GM21526 (cell line): ENCODE results near the gene FADS3.

Experiments used
- ATAC-seq: cut with Tn5 transposase; IDR thresholded peaks from one replicate; pipeline ENCODE4 v1.9.1; 2021; ENCODE audit warnings: moderate library complexity; ENCODE audit not compliant: unreplicated experiment, low FRiP score

FADS3 gene

DNA sequence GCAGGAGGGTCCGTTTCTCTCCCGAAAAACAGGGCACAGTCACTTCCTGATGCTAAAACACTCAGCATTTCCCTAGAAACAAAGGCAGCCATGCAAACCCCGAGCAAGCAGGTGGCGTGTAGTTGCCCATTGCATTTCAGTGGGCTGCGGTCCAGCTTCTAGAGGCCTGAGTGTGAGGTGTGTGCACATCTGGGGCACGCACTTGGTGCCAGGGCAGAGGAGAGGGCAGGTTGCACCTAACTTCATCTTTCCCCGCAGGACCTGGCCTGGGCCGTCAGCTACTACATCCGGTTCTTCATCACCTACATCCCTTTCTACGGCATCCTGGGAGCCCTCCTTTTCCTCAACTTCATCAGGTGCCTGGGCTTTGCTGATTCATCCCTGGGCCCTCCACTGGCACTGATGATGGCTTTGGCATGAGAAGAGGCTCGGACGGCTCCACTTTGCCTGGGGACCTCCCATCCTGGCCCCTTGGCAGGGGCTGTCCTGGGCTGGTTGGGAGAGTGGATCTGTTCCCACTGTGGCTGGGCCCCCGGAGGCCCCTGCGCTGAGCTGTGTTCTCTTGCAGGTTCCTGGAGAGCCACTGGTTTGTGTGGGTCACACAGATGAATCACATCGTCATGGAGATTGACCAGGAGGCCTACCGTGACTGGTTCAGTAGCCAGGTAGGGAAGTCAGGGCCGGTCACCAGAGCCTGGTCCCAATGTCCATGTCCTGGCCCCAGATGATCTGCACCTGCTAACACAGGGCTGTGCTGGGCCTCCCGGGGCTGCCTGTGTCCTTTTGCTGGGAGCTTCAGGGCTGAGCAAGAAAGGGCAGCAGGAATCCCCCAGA lies 28.4 kb downstream of the FADS3 start:
- ATAC-seq = no peak

DNA sequence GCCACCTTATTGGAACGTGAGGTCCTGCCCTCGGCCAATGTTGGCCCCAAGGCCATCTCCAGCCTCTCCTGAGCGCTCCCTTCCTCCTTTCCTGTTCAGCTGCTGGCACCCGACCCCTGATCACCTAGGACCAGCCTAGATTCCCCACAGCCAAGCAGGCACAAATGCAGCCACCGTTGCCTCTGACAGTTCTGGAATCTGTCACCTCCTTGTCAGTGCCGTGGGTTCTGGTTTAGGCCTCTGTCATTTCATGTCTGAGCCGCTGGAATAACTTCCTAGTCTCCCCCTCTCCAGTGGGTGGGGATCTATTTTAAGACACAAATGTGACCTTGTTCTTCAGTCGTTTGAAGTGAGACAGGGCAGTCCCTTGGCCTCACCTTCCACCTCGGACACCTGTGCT lies 29.7 kb downstream of the FADS3 start:
- no peak for ATAC-seq

DNA sequence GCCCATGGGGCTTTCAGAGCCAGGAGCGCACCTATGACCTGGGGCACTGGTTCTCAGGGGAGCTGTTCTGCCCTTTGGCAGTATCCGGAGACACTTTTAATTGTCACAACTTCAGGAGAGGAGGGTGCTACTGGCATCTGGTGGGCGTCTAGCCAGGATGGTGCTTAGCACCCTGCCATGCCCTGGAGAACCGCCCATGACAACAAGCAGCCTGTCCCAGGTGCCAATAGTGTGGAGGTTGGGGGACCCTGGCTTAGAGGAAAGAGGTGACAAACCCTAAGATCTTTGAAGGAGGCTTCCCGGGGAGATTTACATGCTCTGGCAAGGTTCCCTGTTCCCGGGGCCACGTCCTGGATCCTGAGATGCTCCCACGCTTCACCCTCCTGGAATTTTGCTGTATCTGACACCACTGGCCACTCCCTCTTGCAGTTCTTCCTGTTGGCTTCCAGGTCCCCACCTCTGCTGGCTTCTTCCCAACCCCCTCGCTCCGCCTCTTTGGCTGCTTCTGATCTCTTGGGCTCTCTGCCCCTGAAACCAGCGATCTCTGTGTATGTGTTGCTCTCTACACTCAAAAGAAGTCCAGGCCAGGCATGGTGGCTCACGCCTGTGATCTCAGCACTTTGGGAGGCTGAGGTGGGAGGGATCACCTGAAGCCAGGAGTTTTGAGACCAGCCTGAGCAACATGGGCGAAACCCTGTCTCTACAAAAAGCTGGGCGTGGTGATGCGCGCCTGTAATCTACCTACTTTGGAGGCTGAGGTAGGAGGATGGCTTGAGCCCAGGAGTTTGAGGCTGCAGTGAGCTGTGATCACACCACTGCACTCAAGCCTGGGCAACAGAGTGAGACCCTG lies 31.1 kb downstream of the FADS3 start:
- ATAC-seq = no peak

DNA sequence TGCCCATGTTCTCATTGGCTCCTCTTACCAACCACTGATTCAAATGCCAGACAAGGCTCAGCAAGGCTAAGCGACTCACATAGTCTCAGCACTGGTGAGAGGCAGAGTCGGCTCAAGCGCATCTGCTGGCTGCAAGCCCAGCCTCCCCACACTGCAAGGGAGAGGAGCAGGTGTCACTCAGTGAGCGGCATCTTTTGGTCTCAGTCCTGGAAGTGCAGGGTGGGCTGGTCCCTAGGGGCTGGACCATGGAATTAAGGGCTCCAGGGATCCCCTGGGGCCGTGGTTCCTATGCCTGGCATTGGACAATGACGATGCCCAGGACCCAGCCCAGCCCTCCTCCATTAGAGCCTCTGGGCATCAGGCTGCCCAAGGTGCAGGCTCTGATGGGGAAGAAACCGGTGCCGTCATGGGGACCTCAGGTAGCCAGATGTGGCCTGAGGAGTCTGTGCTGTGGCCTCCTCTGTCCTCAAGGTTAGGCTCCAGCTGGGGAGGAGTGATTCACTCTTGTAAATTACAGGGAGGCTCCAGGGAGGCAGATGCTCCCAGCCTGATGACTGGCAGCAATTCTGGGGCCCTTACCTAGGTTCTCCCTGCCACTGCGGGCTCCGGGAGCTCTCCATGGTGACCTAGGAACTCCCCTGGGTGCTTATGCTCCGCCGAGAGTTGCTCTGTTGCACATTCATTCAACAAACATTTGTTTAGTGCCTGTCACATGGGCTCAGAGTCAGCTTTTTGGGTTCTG lies 35.2 kb downstream of the FADS3 start:
- no peak for ATAC-seq

DNA sequence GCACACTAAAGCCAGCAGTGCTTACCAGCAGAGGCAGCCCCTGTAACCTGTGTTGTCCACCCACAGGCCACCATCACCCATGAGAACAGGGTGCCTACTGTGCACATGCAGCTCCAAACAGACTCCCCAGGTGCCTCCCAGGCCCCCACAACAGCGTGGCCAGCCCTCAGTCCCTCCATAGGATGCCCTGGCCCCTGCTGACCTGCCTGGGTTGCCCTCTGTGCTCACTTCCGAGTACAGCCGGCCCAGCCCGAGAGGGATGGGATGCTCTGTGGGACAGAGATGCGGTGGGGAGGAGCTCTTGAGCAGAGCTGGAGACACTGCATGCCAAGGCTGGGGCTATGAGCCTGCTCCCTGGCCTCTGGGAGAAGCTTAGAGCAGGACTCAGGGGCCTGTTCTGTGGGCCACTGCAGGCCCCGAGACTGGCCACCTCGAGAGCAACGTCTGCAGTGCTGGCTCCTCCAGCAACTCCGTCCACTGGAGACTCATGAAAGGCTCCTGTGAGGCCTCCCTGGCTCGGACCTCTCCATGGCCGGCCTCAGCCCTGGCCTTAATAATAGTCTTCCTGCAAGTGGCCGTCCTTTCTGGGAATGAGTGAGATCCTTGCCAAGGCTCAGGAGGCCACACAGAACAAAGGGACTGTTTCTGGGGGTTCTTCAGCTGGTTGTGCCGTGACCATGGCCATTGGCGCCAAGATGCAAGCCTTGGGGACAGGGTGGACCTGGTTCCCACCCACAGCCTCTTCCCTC lies 36.2 kb downstream of the FADS3 start:
- no peak for ATAC-seq

DNA sequence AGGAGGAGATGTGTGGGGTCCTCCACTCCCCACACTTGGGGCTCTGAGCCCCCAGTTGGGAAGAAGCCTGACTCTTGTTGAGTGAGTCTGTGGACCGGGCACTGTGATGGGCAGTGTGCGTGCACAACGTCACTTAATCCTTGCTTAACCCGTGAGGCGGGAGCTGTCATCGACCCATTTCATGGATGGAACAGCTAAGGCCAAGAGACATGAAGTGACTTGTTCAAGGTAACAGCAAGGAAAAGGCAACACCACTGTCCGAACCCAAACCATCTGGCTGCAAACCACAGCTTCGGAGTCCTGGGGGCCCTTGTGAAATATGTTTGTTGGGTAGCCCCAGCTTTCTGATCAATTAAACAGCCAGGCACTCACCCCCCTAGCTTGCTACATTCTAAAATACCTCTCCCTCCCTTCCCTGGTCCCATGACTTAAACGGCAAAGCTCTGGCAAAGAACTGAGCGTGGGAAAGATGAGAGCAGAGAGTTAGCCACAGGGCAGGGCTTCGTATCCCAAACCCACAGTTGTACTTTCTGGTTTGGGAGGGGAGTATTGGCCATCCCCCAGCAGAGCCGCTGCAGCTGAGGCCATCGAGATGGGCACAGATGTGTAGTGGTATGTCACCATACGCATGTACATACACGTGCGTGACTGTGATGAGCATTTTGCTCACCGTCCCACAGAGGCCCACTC lies 37.0 kb downstream of the FADS3 start:
- ATAC-seq = no peak

DNA sequence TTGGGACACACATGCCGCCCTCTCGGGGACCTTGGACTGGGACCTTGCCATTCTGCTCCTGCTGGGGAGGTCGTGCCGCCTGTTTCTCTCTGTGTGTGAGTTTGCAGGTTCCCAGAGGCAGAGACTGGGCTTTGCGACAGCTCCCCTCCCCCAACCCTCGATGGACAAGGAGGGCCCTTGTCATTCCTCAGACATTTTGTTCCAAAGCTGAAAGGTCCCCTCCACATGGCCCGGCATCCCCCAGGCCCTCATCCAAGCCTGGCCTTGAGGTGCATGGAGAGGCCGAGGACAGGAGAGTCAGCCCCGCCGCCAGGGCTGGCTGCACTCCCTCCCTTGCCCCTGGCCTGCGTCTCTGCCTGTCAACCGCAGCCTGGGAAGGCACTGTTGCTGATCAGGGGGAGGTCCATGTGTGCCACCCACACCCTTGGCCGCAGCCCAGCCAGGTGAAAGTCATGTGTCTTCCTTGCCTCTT lies 37.6 kb downstream of the FADS3 start:
- ATAC-seq = no peak

DNA sequence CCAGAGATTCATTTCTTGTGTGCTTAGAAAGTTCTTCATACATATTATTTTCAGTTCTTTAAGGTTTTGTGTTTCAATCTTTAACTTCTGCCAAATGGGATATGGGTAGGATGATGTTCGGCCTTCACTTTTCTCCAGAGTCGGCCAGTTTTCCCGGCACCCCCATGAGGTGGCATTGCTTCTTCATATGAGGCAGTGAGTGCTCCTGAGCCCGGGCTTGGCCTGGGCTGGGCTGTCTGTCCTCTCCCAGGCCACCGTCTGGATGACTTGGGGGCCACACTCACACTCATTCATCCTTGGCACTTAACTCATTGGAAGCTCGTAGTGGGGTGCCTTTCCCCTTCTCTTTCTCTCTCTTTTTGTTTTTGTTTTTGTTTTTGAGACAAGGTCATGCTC lies 39.4 kb downstream of the FADS3 start:
- no peak for ATAC-seq

DNA sequence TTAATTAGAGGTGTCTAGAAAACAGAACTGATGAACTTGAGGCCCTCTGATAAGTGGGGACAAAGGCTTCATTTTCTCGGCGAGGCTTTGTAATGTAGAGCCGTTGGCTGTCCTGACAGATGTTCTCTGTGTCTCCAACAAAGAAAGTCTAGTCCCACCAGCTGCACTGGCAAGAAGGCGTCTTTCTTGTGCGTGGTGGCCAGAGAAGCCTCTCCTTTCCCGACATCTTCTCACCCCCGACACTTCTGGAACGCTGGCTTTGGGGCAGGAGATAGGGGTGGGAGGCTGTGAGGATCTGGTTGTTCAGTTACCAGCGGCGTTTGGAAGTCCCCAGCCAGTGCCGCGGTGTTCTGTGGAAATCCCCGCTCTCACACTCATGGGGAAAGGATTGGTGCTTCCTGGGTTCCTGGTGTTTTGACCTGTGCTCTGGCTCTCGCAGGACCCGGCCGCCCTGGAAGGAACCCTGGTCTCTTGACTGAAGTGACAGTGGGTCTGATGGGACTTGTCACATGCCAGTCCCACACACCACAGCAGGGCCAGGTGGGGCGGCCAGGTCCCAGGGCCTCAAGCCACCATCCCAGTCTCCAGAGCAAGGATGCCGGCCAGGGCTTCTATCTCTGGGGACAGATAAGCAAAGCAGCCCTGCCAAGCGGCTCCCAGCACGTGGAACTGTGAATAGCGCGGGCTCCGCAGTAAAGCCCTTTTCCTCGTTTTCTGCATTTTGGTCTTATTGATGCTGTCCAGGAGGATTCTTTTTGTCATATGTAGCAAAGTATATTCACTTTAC lies 40.0 kb downstream of the FADS3 start:
- ATAC-seq = no peak

DNA sequence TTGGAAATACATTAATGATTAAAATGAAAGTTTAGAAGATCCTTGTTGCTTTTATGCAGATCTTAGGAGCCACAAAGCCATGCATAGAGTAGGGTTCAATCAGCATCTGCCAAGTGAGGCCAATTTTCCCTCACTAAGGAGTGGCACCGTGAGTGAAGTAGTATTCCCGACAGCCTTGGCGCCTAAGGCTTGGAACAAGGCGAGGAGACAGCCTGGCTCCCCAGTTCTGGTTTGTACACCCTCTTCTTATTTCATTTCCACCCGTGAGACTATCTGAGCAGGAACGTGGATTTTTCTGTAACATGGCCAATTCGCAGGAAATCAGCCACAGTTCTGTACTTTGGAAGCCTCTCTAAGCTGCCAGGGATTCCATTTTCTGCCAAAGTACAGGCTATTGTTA lies 40.7 kb downstream of the FADS3 start:
- ATAC-seq = no peak

DNA sequence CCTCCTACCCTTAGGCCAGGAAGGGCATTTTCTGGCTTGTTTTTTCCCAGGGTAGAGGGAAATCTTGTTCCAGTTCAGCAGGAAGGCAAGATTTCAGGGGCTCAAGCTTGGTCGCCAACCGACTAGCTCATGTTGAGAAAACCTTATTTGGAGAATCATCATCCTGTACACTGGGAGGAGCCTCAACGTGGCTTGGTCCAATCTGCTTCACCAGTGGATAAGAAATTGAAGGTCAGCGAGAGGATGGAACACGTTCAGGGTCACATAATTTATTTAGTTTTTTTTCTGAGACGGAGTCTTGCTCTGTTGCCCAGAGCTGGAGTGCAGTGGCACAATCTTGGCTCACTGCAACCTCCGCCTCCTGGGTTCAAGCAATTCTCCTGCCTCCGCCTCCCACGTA lies 42.7 kb downstream of the FADS3 start:
- no peak for ATAC-seq

DNA sequence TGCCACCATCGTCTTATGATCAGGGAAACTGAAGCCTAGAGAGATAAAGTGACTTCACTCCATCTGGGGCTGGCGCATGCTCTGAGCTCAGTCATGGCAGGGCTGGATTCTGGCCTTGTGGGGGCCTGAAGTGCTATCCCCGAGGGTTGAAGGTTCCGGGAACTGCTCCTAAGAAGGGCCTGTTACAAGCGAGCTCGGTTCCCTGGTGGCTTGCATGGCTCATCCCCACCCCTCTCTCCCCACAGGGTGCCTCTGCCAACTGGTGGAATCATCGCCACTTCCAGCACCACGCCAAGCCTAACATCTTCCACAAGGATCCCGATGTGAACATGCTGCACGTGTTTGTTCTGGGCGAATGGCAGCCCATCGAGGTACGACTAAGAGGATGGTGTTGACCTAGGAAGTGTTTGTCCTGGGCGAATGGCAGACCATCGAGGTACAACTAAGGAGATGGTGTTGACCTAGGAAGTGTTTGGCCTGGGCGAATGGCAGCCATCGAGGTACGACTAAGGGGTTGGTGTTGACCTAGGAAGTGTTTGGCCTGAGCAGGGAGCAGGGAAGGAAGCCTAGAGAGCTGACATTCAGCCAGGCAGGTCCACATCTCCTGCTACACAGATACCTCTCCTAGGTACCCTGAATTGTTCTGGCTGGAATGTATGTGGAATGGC lies 43.3 kb downstream of the FADS3 start:
- ATAC-seq = no peak

DNA sequence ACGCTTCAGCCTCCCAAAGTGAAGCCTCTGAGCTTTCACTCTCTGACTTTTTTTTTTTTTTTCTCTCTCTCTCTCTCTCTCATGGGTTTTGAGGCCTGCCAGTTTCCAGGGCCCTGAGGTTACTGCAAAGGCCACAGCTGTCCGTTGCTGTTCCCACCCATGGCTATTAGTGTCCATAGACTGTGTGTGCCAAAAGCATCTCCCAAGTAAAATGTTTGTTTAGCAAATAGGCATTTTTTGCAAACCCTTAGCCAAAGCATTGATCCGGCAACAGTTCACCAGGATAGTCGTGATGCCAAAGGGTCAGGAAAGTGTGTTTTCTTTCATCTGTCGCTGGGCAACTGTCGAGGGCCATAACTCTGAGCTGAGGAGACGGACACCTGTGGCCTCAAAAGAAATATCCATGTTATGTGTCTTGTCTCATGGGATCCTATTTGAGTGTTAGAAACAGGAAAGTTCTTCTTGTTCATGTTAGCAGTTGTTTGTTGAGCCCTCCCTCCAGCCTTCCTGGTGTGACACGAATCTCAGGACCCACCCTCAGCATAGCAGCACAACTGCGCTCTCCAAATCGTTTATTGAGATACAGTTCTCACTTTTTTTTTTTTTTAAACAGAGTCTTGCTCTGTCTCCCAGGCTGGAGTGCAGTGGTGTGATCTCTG lies 44.9 kb downstream of the FADS3 start:
- no peak for ATAC-seq

DNA sequence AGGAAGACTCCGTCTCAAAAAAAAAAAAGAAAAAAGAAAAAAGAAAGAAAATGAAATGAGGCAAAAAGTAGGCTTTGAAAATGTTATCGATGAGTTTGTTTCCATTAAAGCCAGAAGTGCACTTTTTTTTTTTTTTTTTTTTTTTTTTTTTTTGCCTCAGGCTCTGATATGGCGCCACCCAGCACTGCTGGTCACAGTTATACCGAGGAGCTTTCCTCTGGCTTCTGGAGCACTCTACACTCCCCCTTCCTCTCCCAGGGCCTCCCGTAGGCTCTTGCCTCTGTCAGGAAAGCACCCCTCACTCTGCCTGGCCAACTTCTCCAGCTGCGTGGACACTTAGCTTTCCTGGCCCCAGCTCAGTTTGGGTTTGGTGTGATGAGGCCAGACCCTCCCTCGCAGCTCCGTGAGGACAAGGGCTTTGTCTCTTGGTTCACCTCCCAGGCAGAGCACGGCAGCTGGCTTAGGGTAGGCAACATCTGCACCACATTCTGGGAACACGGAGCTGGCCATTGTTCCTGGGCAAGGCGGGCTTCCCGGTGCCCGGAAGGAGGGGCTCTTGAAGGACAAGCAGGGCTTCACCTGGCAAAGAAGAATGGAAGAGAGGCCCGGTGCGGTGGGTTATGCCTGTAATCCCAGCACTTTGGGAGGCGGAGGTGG lies 46.3 kb downstream of the FADS3 start:
- no peak for ATAC-seq

DNA sequence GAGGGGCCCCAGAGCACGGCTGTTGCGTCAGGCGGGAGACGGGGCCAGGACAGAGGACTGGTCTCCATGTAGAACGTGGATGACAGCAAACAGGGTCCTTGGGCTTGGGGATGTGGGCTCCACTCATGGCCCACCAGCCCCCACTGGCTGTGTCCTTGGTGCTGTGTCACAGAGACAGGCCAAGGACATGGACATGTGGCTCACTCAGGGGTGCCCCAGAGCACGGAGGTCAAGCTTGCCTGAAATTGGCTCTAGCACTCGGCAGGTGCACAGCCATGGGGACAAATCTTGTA lies 48.9 kb downstream of the FADS3 start:
- no peak for ATAC-seq

DNA sequence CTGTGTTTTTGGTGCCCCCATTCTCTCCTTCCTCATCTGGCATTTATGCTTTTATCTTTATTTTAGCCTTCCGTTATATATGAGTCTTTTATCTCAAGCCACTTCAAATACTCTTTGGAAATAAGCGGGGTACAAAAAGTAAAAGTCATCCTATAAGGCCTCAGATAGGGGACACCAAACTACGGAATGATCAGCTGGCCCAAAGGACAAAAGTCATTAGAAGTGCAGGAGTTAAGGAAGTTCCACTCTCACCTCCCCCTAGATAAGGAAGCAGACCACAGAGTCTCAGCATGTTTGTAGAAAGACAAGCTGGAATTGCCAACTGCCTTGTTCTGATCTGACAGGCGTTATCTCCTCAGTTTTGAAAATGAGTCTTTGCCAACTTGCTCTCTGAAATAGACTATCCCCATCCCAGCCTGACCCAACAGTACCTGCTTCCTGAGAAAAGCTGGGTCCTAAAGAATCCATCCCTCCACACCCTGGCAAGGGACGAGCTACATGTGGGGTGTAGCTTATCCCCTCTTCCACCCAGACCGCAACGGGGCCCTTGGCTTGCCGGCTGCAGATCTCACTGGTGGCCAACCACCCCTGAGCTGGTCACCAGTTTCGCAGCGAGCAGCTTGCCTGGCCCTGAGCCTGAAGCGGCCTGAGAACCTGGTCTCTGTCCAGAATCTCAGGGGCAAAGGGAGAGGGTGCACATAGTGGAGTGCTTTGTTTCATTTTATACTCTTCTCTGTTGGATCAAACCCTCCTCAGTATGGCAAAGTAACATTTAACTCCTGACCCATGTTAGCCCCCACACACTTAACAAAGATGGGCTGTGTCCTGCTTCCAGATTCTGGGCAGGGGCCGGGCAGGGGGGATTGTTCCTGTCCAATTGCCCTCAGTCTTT lies 49.5 kb downstream of the FADS3 start:
- ATAC-seq = no peak

DNA sequence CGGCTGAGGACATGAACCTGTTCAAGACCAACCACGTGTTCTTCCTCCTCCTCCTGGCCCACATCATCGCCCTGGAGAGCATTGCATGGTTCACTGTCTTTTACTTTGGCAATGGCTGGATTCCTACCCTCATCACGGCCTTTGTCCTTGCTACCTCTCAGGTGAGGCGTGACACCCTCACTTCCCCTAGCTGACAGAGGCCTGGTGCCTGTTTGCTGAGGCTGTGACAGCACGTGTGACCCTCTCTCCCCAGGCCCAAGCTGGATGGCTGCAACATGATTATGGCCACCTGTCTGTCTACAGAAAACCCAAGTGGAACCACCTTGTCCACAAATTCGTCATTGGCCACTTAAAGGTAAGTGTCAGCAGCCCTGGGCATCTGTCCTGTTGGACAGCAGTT lies 51.0 kb downstream of the FADS3 start:
- ATAC-seq = no peak
